ENCODE results near the gene CHADL. TPM values are rescaled to one million over a fixed set of nuclear protein-coding genes. Genes with fewer than 3 reads are reported as not detected.

The CHADL gene
- total and polyA plus RNA-seq, 9 of the 15 experiments (the other 6 are each of a cell fraction or from before 2014, with no cell fraction given) = not detected

GRCh38 chr22:41204992-41205900 lies 35.5 kb downstream of the CHADL start, which contains the start of gene L3MBTL2 (continued):
- TF ChIP-seq MYBL2 (IDR thresholded peaks at IDR 0.05; ENCODE audit: low read depth) (no peak), MYBL2 (CRISPR knock-in tag; IDR thresholded peaks at IDR 0.05; ENCODE audit: borderline replicate concordance) (no peak), ZBTB7A (IDR thresholded peaks at IDR 0.05; ENCODE audit: borderline replicate concordance, control insufficient read depth, low read depth, low read length) (no peak), HLTF (IDR thresholded peaks at IDR 0.05) (no peak), PHF20 (IDR thresholded peaks at IDR 0.05; ENCODE audit: partially characterized antibody) (peak; percentile 80), GTF2E2 (tag; IDR thresholded peaks at IDR 0.05) (peak; percentile 72; the same call in 1 of the 2 replicates), ZNF143 (CRISPR knock-in tag; IDR thresholded peaks at IDR 0.05) (peak; percentile 94), SAP30 (IDR thresholded peaks at IDR 0.05; ENCODE audit: borderline replicate concordance, insufficient read depth, low read depth, low read length, poor library complexity, severe bottlenecking) (peak; percentile 79), TEAD4 (IDR thresholded peaks at IDR 0.05; ENCODE audit: low read length) (no peak), TEAD4 (CRISPR knock-in tag; IDR thresholded peaks at IDR 0.05; ENCODE audit: borderline replicate concordance) (no peak), ESRRA (IDR thresholded peaks at IDR 0.05; ENCODE audit: borderline replicate concordance, low read depth) (peak; percentile 48; the same call in 1 of the 2 replicates), BHLHE40 (IDR thresholded peaks at IDR 0.05; ENCODE audit: low read length) (no peak), OTX1 (CRISPR knock-in tag; IDR thresholded peaks at IDR 0.05) (no peak), ZNF197 (CRISPR knock-in tag; IDR thresholded peaks at IDR 0.05; ENCODE audit: low read depth) (no peak), ZNF830 (CRISPR knock-in tag; IDR thresholded peaks at IDR 0.05) (no peak), ZC3H4 (CRISPR knock-in tag; IDR thresholded peaks at IDR 0.05; ENCODE audit: borderline replicate concordance) (no peak), ZNF561 (CRISPR knock-in tag; conservative IDR thresholded peaks at IDR 0.05) (no peak), RNF2 (IDR thresholded peaks at IDR 0.05) (no peak)
- TF ChIP-seq, protein P1, sequence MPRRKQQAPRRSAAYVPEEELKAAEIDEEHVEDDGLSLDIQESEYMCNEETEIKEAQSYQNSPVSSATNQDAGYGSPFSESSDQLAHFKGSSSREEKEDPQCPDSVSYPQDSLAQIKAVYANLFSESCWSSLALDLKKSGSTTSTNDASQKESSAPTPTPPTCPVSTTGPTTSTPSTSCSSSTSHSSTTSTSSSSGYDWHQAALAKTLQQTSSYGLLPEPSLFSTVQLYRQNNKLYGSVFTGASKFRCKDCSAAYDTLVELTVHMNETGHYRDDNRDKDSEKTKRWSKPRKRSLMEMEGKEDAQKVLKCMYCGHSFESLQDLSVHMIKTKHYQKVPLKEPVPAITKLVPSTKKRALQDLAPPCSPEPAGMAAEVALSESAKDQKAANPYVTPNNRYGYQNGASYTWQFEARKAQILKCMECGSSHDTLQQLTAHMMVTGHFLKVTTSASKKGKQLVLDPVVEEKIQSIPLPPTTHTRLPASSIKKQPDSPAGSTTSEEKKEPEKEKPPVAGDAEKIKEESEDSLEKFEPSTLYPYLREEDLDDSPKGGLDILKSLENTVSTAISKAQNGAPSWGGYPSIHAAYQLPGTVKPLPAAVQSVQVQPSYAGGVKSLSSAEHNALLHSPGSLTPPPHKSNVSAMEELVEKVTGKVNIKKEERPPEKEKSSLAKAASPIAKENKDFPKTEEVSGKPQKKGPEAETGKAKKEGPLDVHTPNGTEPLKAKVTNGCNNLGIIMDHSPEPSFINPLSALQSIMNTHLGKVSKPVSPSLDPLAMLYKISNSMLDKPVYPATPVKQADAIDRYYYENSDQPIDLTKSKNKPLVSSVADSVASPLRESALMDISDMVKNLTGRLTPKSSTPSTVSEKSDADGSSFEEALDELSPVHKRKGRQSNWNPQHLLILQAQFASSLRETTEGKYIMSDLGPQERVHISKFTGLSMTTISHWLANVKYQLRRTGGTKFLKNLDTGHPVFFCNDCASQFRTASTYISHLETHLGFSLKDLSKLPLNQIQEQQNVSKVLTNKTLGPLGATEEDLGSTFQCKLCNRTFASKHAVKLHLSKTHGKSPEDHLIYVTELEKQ (CRISPR knock-in tag; IDR thresholded peaks at IDR 0.05) = no peak
- TF ChIP-seq, protein P2, sequence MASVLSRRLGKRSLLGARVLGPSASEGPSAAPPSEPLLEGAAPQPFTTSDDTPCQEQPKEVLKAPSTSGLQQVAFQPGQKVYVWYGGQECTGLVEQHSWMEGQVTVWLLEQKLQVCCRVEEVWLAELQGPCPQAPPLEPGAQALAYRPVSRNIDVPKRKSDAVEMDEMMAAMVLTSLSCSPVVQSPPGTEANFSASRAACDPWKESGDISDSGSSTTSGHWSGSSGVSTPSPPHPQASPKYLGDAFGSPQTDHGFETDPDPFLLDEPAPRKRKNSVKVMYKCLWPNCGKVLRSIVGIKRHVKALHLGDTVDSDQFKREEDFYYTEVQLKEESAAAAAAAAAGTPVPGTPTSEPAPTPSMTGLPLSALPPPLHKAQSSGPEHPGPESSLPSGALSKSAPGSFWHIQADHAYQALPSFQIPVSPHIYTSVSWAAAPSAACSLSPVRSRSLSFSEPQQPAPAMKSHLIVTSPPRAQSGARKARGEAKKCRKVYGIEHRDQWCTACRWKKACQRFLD (CRISPR knock-in tag; IDR thresholded peaks at IDR 0.05) = peak; percentile 86
- TF ChIP-seq, protein P3, sequence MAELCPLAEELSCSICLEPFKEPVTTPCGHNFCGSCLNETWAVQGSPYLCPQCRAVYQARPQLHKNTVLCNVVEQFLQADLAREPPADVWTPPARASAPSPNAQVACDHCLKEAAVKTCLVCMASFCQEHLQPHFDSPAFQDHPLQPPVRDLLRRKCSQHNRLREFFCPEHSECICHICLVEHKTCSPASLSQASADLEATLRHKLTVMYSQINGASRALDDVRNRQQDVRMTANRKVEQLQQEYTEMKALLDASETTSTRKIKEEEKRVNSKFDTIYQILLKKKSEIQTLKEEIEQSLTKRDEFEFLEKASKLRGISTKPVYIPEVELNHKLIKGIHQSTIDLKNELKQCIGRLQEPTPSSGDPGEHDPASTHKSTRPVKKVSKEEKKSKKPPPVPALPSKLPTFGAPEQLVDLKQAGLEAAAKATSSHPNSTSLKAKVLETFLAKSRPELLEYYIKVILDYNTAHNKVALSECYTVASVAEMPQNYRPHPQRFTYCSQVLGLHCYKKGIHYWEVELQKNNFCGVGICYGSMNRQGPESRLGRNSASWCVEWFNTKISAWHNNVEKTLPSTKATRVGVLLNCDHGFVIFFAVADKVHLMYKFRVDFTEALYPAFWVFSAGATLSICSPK (IDR thresholded peaks at IDR 0.05; ENCODE audit: borderline replicate concordance) = no peak
- TF ChIP-seq, protein P4, sequence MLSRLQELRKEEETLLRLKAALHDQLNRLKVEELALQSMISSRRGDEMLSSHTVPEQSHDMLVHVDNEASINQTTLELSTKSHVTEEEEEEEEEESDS (CRISPR knock-in tag; IDR thresholded peaks at IDR 0.05) = no peak
